ENCODE data around the gene JARID2. TPM values are rescaled to one million over a fixed set of nuclear protein-coding genes. Genes with fewer than 3 reads are reported as not detected.
A peak's percentile ranks its signal among the peaks of the same experiment; 100 is the strongest.

The JARID2 gene
- total RNA-seq, 2 experiments from 2014 or later = 25.4 to 25.5 TPM

GRCh38 chr6:15402406-15403045 is 156.7 kb downstream of the JARID2 start:
- intact Hi-C loops (cut with micrococcal nuclease) = no loop called here
- ATAC-seq (no peak), DNase-seq (no peak)
- Mint-ChIP-seq H3K27me3 (no peaks in the 10 kb centered on the region), H3K9me3 (no peaks in the 10 kb centered on the region), H3K27ac (peak overlapping the region; percentile 73), H3K36me3 (ENCODE audit: low read depth) (no peaks in the 10 kb centered on the region), H3K4me1 (ENCODE audit: low read depth) (peaks cover 87% of the 10 kb centered on the region), H3K4me3 (no peak overlapping the region)
- no peak for TF ChIP-seq CTCF (IDR thresholded peaks at IDR 0.05)
- ChIA-PET POLR2A (interaction anchor here (0.9 to 3.8 kb wide), 5 partner anchors 10 to 80 kb away, joined by 3 to 15 read pairs (median 3); no protein-coding TSS in a partner anchor), CTCF (interaction anchor here (1.0 to 2.6 kb wide), 3 partner anchors 13 to 39 kb away, joined by 3 to 9 read pairs (median 5); no protein-coding TSS in a partner anchor)

- no peaks in the 10 kb centered on the region for H3K9me3 Mint-ChIP-seq
- DNase-seq (peak; percentile 53), ATAC-seq (no peak)
- H3K4me3 Mint-ChIP-seq = peak overlapping the region; percentile 24
- H3K36me3 Mint-ChIP-seq (ENCODE audit: low read depth) = no peaks in the 10 kb centered on the region
- peak overlapping the region; percentile 73 for H3K27ac Mint-ChIP-seq
- H3K27me3 Mint-ChIP-seq = no peaks in the 10 kb centered on the region
- ChIA-PET CTCF (interaction anchor here (0.6 to 2.6 kb wide), 5 partner anchors 13 to 86 kb away, joined by 3 to 14 read pairs (median 5); no protein-coding TSS in a partner anchor), POLR2A (interaction anchor here (0.9 to 3.8 kb wide), 5 partner anchors 10 to 80 kb away, joined by 3 to 15 read pairs (median 3); no protein-coding TSS in a partner anchor)
- H3K4me1 Mint-ChIP-seq (ENCODE audit: low read depth) = peaks cover 86% of the 10 kb centered on the region
- no peak for TF ChIP-seq CTCF (IDR thresholded peaks at IDR 0.05)
- intact Hi-C loops (cut with micrococcal nuclease) = no loop called here
Measured at GRCh38 chr6:15403094-15403755, 157.4 kb downstream of the JARID2 start.

GRCh38 chr6:15404685-15404980 is 158.8 kb downstream of the JARID2 start:
- CTCF ChIA-PET = interaction anchor here (0.6 to 2.6 kb wide), 4 partner anchors 9 to 34 kb away, joined by 3 to 14 read pairs (median 4); no protein-coding TSS in a partner anchor
- intact Hi-C loops (cut with micrococcal nuclease) = no loop called here
- H3K27me3 Mint-ChIP-seq = no peaks in the 10 kb centered on the region
- no peaks in the 10 kb centered on the region for H3K36me3 Mint-ChIP-seq (ENCODE audit: low read depth)
- H3K4me1 Mint-ChIP-seq (ENCODE audit: low read depth) = peaks cover 85% of the 10 kb centered on the region
- TF ChIP-seq CTCF (IDR thresholded peaks at IDR 0.05) = no peak
- no peak overlapping the region for H3K4me3 Mint-ChIP-seq
- ATAC-seq = no peak
- peak overlapping the region; percentile 73 for H3K27ac Mint-ChIP-seq
- DNase-seq = no peak
- POLR2A ChIA-PET = interaction anchor here (1.0 to 3.8 kb wide), 6 partner anchors 9 to 139 kb away, joined by 4 to 15 read pairs (median 4); no protein-coding TSS in a partner anchor
- H3K9me3 Mint-ChIP-seq = no peaks in the 10 kb centered on the region

- POLR2A ChIA-PET = interaction anchor here (1.0 to 3.8 kb wide), 6 partner anchors 8 to 140 kb away, joined by 4 to 15 read pairs (median 4); no protein-coding TSS in a partner anchor
- peaks cover 85% of the 10 kb centered on the region for H3K4me1 Mint-ChIP-seq (ENCODE audit: low read depth)
- H3K27me3 Mint-ChIP-seq = no peaks in the 10 kb centered on the region
- H3K9me3 Mint-ChIP-seq = no peaks in the 10 kb centered on the region
- no peak for TF ChIP-seq CTCF (IDR thresholded peaks at IDR 0.05)
- H3K4me3 Mint-ChIP-seq = no peak overlapping the region
- CTCF ChIA-PET = interaction anchor here (0.6 to 2.6 kb wide), 4 partner anchors 8 to 34 kb away, joined by 3 to 14 read pairs (median 4); no protein-coding TSS in a partner anchor
- DNase-seq (no peak), ATAC-seq (no peak)
- peaks cover under 1% of the 10 kb centered on the region for H3K36me3 Mint-ChIP-seq (ENCODE audit: low read depth)
- H3K27ac Mint-ChIP-seq = no peak overlapping the region
- intact Hi-C loops (cut with micrococcal nuclease) = no loop called here
Measured at GRCh38 chr6:15405129-15406068, 159.5 kb downstream of the JARID2 start.
